ENCODE data around the gene FIBIN.
"Not testable (repeated sequence)": the region's sequence is repeated elsewhere in the genome, so short reads cannot be mapped to it uniquely, and the experiment has no call there.

The FIBIN gene

GRCh38 chr11:26977209-26977608, 16.7 kb upstream of the FIBIN start:
- DNase-seq (ENCODE audit: low spot score): not testable (repeated sequence)

- DNase-seq (ENCODE audit: low spot score): no peak
Observed at GRCh38 chr11:26983645-26984044, 10.3 kb upstream of the FIBIN start.

GRCh38 chr11:26985470-26985869, 8.4 kb upstream of the FIBIN start:
- no peak for DNase-seq (ENCODE audit: low spot score)

- no peak for DNase-seq (ENCODE audit: low spot score)
Observed at GRCh38 chr11:26985943-26986342, 8.0 kb upstream of the FIBIN start.

- no peak for DNase-seq (ENCODE audit: low spot score)
Observed at GRCh38 chr11:26987272-26987671, 6.6 kb upstream of the FIBIN start.

- DNase-seq (ENCODE audit: low spot score): no peak
Observed at GRCh38 chr11:26987731-26988130, 6.2 kb upstream of the FIBIN start.

DNA sequence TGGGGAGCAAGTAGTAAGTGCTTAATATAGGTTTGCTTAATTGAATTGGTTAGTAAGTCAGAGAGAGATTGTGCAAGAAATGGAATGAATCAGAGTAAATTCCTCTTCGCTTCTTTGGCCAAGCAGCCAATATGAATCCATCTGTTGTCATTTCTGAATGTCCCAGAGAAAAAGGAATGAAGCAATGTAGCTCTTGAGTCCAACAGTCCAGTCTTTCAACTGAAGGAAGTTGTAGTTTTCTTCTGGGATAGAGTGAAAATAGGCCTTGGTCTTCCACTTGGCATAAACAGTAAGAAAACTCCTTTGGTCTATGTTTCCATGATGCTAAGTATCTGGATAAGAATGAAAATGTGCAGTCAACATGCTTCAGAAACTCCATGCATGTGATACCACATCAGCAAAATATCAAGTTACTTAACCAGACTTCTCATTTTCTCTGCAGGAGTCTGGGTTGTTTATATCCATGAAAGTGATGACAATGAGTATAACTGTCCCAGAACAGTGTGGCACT, 1.8 kb upstream of the FIBIN start:
- DNase-seq (ENCODE audit: low spot score): no peak

GRCh38 chr11:26994631-26995095, 751 bp downstream of the FIBIN start:
- no peak for DNase-seq (ENCODE audit: low spot score)

GRCh38 chr11:26995701-26996460, 2.0 kb downstream of the FIBIN start:
- no peak for DNase-seq (ENCODE audit: low spot score)

GRCh38 chr11:26997378-26997777, 3.5 kb downstream of the FIBIN start:
- DNase-seq (ENCODE audit: low spot score): no peak

DNA sequence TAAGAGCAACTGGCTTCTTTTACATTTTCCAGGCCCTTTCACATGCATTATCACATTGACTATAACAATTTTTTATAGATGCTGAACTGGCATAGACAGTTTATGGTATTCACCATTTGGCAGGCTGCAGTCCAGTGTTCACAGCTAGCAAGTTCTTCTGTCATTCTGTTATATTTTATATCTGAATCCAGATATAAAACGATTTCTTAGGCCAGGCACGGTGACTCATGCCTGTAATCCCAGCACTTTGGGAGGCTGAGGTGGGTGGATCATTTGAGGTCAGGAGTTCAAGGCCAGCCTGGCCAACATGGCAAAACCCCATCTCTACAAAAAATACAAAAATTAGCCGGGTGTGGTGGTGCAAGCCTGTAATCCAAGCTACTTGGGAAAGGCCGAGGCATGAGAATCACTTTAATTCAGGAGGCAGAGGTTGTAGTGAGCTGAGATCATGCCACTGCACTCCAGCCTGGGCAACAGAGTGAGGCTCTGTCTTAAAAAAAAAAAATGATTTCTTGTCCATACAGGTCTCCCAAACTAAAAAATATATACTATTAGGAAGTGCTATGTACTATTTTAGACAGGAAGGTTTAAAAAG, 7.3 kb downstream of the FIBIN start:
- DNase-seq (ENCODE audit: low spot score): not testable (repeated sequence)

DNA sequence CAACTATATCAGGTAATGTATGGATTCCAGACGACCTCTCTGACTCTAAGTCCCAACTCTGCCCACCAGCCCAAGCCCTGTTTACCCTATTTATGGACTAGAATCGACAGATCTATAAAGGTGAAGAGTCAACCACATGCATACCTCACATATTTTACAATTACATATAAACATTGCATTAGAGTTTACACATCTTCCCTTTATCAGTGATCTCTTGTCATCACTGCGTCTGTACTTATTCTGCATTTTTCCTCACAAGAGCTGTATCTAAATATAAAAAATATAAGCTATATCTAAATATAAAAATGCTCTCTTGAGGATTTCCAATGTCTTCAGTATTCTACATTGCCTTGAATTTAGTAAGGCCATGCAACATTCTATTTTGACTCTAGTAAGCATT, 8.5 kb downstream of the FIBIN start:
- no peak for DNase-seq (ENCODE audit: low spot score)

GRCh38 chr11:27002838-27003237, 8.9 kb downstream of the FIBIN start:
- DNase-seq (ENCODE audit: low spot score): no peak

DNA sequence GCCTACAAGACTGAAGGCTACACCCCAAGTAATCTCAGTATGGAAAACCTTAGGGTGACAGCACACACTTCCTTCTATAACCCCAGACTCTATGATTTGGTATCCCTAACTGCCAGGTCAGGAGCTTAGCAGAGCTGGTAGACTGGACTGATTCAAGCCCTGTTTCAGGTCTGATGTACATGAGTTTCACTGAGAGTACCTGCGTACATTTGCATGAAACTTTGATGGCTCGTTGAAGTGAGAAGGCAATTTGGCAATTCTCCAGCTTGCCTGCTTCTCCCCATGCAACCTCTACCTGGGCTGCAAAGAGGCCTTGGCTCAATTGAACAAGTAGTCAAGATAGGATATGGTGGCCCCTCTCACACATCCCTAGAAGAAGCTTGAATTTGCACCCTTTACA, 10.2 kb downstream of the FIBIN start:
- no peak for DNase-seq (ENCODE audit: low spot score)

DNA sequence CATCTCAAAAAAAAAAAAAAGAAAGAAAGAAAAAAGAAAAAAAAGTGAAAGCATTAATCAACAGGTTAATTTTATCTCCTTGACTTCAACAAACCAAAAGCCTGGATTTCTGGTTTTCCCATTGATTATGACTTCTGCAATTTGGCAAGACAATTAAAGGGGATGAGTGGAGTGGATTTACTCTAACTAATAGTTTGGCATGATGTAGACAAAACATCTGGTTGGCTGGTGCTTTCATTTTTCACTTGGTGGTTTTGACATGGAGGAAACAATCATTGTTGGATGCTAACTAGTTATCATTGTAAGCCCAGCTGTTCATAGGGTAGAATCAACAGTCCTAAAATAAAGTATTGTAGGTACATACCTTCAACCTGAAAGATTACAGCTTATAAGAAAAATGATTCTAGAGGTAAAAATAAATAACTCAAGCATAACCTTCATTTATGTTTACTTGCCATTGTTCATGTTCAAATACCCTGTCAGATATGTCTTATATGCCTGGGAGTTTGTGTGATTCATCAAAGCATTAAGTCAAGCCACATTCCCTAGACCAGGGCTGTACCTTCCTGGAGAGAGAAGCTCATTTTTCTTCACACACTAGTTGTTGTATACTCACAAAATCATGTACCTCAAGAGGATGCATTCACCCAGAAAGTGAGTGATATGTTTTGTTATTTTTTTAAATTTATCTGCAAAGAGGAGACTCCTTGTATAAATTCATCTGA, 15.1 kb downstream of the FIBIN start:
- no peak for DNase-seq (ENCODE audit: low spot score)

DNA sequence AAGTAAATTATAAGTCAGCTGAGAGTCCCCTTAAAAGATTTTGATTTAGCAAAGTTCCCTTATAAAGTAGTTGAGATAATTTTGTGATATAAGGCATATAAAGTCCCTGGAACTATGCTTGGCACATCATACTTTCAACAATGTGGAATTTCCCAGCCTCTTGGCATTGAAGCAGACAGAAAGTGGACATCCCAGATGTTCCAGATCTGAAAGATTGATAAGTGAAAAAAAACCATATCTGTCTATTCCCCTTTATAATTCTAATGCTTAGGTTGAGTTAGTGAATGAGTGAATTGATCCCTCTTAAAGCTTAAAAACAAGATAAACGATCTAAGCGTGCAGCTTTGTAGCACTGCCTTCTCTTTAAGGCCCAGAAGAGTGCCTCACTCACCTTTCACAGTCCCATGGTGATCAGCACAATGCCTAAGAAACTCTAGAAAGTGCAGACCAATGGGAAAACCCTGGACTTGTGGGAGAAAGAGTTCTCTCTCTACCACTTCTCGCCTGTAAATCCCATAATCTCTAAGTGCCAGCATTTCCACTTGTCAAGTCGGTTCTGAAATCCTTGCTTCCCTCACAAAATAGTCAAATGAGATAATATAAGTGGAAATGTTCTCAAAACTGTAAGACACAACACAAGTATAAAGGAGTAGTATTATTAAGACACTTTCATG, 17.8 kb downstream of the FIBIN start:
- DNase-seq (ENCODE audit: low spot score): no peak

GRCh38 chr11:27012234-27012921, 18.5 kb downstream of the FIBIN start:
- no peak for DNase-seq (ENCODE audit: low spot score)

DNA sequence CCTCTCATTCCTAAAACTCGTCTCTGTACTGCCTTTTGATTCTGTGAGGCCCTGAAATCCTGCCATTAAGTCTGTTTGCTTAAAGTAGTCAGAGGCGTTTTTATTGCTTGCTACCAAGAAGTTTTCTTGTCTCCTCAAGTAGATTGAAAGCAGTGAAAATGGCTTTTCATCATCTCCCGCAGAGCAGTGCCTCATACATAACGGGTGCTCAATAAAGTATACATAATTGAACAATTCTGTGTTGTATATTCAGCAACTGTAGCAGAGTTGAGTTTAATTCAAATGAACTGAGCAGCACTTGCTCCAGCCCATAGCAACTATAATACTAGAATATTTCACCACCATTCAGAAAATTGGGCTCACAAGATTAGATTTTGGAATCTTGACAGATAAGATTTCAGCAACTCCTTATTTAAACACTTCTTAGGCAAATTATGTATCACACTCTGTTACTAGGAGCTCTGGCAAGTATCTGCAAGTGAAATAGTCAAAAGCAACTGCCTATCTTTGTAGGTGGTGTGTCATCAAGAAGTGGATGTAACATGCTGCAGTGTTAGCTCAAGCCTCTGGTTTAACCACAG, 20.0 kb downstream of the FIBIN start:
- no peak for DNase-seq (ENCODE audit: low spot score)

DNA sequence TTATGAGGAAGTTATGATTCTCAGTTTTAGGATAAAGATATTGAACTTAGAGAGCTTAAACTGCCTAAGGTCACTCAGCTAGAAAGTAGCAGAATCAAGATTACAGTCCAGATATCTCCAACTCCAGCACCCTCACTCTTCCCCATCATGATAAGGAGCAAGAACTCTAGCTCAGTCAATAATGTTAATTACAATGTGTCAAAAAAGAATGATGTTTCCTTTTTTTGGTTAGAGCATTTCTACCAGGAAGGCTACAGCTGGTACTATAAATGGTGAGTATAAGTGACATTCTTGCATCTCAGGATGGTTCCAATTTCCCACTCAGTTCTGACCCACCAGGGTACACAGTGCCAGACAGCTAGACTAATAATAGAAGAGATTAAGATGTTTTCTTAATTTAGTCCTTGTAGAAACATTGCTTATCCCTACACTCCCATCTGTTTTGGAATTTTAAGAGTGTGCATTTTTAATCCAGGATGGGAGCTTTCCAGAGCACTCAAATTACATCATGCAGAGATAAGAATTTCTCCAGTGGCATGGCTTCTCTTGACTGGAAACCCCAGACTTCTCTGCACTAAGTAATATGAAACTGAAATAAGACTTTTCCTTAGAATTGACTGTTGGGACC, 25.1 kb downstream of the FIBIN start:
- DNase-seq (ENCODE audit: low spot score): no peak

GRCh38 chr11:27020751-27021150, 26.8 kb downstream of the FIBIN start:
- DNase-seq (ENCODE audit: low spot score): no peak
